ENCODE data around the gene CNTNAP2.

DNA sequence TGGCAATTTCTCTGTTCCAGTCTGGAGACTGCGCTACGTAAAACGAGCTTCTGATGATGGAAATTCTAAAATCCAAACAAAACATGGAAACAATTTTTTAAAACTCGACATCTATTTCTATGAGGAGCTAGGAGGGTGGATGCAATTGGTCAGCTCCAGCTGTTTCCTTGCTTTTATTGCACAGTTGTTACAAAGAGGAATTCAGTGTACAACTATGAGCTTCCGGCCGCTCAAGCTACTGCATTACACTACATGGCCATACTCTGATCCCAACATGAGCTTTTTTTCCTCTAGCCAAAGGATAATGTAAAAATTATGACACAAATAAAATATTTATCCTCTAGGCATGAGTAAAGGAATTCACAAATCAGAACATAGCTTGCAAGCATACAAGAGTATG is 2070.9 kb downstream of the CNTNAP2 start:
- no peak for TF ChIP-seq EZH2 (IDR thresholded peaks at IDR 0.05; ENCODE audit: borderline replicate concordance, low read depth, low read length, severe bottlenecking)
- TF ChIP-seq, protein P1, sequence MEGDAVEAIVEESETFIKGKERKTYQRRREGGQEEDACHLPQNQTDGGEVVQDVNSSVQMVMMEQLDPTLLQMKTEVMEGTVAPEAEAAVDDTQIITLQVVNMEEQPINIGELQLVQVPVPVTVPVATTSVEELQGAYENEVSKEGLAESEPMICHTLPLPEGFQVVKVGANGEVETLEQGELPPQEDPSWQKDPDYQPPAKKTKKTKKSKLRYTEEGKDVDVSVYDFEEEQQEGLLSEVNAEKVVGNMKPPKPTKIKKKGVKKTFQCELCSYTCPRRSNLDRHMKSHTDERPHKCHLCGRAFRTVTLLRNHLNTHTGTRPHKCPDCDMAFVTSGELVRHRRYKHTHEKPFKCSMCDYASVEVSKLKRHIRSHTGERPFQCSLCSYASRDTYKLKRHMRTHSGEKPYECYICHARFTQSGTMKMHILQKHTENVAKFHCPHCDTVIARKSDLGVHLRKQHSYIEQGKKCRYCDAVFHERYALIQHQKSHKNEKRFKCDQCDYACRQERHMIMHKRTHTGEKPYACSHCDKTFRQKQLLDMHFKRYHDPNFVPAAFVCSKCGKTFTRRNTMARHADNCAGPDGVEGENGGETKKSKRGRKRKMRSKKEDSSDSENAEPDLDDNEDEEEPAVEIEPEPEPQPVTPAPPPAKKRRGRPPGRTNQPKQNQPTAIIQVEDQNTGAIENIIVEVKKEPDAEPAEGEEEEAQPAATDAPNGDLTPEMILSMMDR (IDR thresholded peaks at IDR 0.05; ENCODE audit: borderline replicate concordance, extremely low read depth, low read length, poor library complexity, severe bottlenecking): no peak
